ENCODE data around the gene RNF227.

Gene RNF227

DNA sequence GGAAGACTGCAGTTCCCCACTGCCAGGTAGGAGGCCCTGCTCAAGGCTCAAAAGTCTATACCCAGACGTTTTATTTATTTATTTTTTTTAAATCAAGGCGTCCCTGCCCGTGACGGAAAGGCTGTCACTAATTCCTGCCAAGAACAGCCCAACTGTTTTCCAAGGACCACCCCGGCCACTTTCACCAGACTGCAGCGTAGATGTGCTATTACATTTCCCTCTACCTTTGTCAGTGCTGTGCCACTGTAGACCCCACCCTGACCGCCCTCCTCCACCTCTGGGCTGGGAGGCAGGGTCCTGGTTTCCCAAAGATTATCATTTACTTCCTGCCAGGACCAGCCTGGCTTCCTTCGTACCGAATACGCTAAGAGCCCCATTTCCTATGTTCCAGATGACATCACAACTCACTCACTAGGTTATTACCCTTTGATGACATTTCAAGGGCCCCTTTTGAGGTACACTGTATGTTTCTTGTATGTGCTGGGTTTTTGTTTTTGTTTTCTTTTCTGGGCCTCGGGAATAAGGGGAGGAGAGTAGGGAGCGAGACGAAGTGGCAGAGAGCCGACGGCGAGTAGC lies 6.3 kb upstream of the RNF227 start:
- ATAC-seq (replicated peaks; ENCODE audit: extremely low read depth, poor library complexity, severe bottlenecking) (peak; percentile 46), DNase-seq (ENCODE audit: low spot score in 2 of 2) (no peak)
- no peaks in the 10 kb centered on the region for H3K9me3 Mint-ChIP-seq
- peaks cover 13% of the 10 kb centered on the region for H3K4me1 Mint-ChIP-seq
- H3K27ac Mint-ChIP-seq (ENCODE audit: low read depth): peak overlapping the region; percentile 90
- H3K27me3 Mint-ChIP-seq: no peaks in the 10 kb centered on the region
- H3K36me3 Mint-ChIP-seq (ENCODE audit: insufficient read depth): no peaks in the 10 kb centered on the region
- H3K4me3 Mint-ChIP-seq: peak overlapping the region; percentile 83

DNA sequence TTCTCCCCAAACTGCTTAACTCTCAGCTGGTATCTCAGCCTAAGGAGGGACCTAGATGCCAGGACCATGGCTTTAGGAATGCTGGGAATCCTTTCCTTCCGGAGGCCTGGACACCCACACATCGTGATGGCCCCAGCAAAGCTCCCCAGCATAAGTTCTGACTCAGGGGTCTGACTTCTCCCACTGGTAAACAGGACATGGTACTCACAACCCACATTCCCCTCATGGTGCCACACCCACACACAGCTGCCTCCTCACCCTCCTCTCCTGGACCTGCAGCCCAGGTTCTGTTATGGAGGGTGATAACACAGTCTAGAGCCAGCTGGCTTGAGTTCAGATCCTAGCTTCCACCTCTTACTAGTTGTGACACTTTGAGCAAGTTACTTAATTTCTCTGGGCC lies 719 bp upstream of the RNF227 start:
- Mint-ChIP-seq H3K27ac (ENCODE audit: low read depth) (peak overlapping the region; percentile 82), H3K9me3 (no peaks in the 10 kb centered on the region), H3K4me1 (peaks cover 21% of the 10 kb centered on the region), H3K36me3 (ENCODE audit: insufficient read depth) (peaks cover 2% of the 10 kb centered on the region), H3K27me3 (no peaks in the 10 kb centered on the region), H3K4me3 (peak overlapping the region; percentile 86)
- ATAC-seq (replicated peaks; ENCODE audit: extremely low read depth, poor library complexity, severe bottlenecking): no peak
- no peak for DNase-seq (ENCODE audit: low spot score in 2 of 2)

DNA sequence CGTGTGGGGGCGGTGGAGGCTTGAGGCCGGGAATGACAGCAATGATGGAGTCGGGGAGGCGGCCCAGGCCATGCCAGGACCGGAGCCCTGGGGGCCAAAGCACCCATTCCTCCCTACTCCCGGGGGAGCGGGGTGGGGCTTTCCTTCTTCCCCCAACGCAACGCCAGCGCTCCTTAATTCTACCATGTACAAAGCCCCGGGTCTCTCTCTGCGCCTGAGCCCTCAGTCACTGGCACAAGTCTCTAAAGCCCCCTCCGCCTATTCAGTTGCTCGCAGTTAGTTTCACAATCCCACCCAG lies 245 bp upstream of the RNF227 start:
- H3K9me3 Mint-ChIP-seq: no peaks in the 10 kb centered on the region
- no peak for DNase-seq (ENCODE audit: low spot score in 2 of 2)
- peak overlapping the region; percentile 86 for H3K4me3 Mint-ChIP-seq
- no peak for ATAC-seq (replicated peaks; ENCODE audit: extremely low read depth, poor library complexity, severe bottlenecking)
- H3K36me3 Mint-ChIP-seq (ENCODE audit: insufficient read depth): peaks cover 4% of the 10 kb centered on the region
- H3K4me1 Mint-ChIP-seq: peaks cover 21% of the 10 kb centered on the region
- peak overlapping the region; percentile 82 for H3K27ac Mint-ChIP-seq (ENCODE audit: low read depth)
- H3K27me3 Mint-ChIP-seq: no peaks in the 10 kb centered on the region

DNA sequence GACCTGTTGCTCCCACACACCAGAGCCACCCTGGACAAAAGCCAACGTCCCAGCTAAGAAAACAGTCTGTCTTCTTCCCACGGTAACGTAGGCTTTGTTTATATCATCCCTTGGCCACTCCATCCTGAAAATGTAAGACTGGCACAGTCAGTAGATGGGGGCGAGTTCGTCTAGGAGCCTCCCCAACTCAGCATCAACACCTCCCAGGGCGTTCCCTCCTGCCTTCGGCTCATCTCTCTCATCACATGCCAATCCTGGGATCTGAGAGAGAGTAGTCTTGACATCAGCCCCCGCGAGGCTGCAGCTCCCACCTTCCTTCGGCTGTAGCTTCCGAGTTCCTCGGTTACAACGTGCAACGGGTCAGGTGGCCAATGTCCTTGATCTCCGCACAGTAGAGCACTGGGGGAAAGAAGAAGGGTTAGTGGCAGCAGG lies 894 bp downstream of the RNF227 start:
- peak overlapping the region; percentile 86 for H3K4me3 Mint-ChIP-seq
- DNase-seq (ENCODE audit: low spot score in 2 of 2): no peak
- peaks cover 12% of the 10 kb centered on the region for H3K36me3 Mint-ChIP-seq (ENCODE audit: insufficient read depth)
- peak overlapping the region; percentile 89 for H3K27ac Mint-ChIP-seq (ENCODE audit: low read depth)
- H3K9me3 Mint-ChIP-seq: no peaks in the 10 kb centered on the region
- peak; percentile 44 for ATAC-seq (replicated peaks; ENCODE audit: extremely low read depth, poor library complexity, severe bottlenecking)
- H3K4me1 Mint-ChIP-seq: peaks cover 21% of the 10 kb centered on the region
- H3K27me3 Mint-ChIP-seq: no peaks in the 10 kb centered on the region

DNA sequence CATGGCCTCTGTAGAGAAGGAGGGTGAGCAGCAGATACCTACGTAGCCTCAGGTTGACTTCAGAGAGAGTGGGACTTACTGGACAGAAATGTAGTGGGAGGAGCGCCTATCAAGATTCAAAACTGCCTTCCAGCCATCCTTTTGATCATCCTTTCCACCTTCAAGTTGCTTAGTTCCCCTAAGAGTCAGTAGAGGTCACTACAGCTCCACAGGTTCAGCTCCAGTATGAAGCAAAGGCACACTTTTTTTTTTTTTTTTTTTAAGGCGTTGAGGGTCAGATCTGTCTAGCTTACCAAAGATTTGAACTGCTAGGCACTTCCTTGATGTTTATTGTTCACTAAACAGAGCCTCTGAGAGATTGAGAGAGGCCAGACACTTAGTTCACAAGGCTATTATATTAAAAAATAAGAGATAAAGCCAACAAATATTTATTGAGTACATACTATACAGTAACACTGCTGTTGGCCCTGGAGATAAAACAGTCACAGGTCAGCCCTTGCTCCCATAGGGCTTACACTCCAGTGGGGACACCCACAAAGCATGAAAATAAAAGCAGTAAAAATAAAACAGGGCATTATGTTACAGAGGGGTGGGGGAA lies 3.1 kb downstream of the RNF227 start:
- ATAC-seq (replicated peaks; ENCODE audit: extremely low read depth, poor library complexity, severe bottlenecking): peak; percentile 30
- no peaks in the 10 kb centered on the region for H3K27me3 Mint-ChIP-seq
- no peak overlapping the region for H3K4me3 Mint-ChIP-seq
- peaks cover 26% of the 10 kb centered on the region for H3K36me3 Mint-ChIP-seq (ENCODE audit: insufficient read depth)
- peaks cover 21% of the 10 kb centered on the region for H3K4me1 Mint-ChIP-seq
- DNase-seq (ENCODE audit: low spot score in 2 of 2): peak in 1 of 2 donors; percentile 45
- no peaks in the 10 kb centered on the region for H3K9me3 Mint-ChIP-seq
- H3K27ac Mint-ChIP-seq (ENCODE audit: low read depth): no peak overlapping the region

DNA sequence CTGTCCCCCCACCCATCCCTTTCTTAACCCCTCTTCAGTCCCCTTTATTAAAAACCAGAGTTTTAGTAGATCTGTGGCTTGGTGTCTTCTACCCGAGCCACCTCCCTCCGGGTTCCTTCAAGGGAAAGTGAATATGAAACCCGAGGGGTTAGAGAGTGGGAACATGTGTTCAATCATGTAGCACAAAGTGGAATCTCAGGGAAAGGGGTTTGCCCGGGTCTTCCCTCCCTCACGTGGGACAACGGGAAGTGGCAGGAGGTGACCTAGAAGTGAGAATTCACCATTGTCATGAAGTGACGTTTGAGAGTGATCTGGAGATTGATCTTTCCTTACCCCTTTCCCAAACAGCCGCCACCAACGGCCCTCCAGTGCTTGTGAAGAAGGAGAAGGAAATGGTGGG lies 5.0 kb downstream of the RNF227 start:
- Mint-ChIP-seq H3K27ac (ENCODE audit: low read depth) (peak overlapping the region; percentile 56), H3K36me3 (ENCODE audit: insufficient read depth) (peaks cover 34% of the 10 kb centered on the region)

DNA sequence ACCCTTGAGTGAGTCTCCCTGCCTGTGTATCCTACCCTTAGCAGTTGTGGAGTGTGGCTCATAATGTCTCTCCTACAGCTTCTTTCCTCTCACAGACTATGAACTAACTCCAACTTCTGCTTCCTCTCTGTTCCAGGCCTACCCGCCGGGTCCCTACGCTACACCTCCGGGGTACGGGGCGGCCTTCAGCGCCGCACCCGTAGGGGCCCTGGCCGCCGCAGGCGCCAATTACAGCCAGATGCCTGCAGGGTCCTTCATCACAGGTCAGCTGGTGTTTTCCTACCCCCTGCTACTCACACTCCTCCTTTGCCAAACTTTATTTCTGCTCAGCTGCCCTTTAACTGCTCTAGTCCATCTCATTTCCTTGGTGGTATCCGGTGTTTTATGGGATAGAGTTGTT lies 5.4 kb downstream of the RNF227 start:
- ATAC-seq (replicated peaks; ENCODE audit: extremely low read depth, poor library complexity, severe bottlenecking): no peak
- DNase-seq (ENCODE audit: low spot score in 2 of 2): no peak
- Mint-ChIP-seq H3K9me3 (no peaks in the 10 kb centered on the region), H3K4me1 (peaks cover 12% of the 10 kb centered on the region), H3K27ac (ENCODE audit: low read depth) (peak overlapping the region; percentile 56), H3K4me3 (no peak overlapping the region), H3K36me3 (ENCODE audit: insufficient read depth) (peaks cover 37% of the 10 kb centered on the region), H3K27me3 (no peaks in the 10 kb centered on the region)

More for the DNA sequence above, 5.0 kb downstream of the RNF227 start:
- ATAC-seq (replicated peaks; ENCODE audit: extremely low read depth, poor library complexity, severe bottlenecking): no peak
- H3K4me3 Mint-ChIP-seq: no peak overlapping the region
- H3K27me3 Mint-ChIP-seq: no peaks in the 10 kb centered on the region
- no peaks in the 10 kb centered on the region for H3K9me3 Mint-ChIP-seq
- peaks cover 12% of the 10 kb centered on the region for H3K4me1 Mint-ChIP-seq
- no peak for DNase-seq (ENCODE audit: low spot score in 2 of 2)

DNA sequence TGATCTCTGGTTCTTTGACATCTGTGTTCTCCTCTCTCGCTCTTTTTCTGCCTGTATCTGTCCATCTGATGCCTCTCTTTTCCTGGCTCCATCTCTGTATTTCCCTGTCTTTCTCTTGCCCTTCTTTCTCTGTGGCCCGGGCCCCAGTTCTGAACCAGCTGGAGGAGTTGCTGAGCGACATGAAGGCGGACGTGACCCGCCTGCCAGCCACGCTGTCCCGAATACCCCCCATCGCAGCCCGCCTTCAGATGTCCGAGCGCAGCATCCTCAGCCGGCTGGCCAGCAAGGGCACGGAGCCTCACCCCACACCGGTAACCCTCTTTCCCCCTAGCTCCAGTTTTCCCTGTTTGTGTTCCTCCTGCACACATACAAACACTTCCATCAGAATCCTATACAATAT lies 5.8 kb downstream of the RNF227 start:
- no peaks in the 10 kb centered on the region for H3K27me3 Mint-ChIP-seq
- H3K4me3 Mint-ChIP-seq: no peak overlapping the region
- ATAC-seq (replicated peaks; ENCODE audit: extremely low read depth, poor library complexity, severe bottlenecking) (no peak), DNase-seq (ENCODE audit: low spot score in 2 of 2) (no peak)
- peaks cover 40% of the 10 kb centered on the region for H3K36me3 Mint-ChIP-seq (ENCODE audit: insufficient read depth)
- H3K4me1 Mint-ChIP-seq: peaks cover 7% of the 10 kb centered on the region
- peak overlapping the region; percentile 56 for H3K27ac Mint-ChIP-seq (ENCODE audit: low read depth)
- no peaks in the 10 kb centered on the region for H3K9me3 Mint-ChIP-seq

DNA sequence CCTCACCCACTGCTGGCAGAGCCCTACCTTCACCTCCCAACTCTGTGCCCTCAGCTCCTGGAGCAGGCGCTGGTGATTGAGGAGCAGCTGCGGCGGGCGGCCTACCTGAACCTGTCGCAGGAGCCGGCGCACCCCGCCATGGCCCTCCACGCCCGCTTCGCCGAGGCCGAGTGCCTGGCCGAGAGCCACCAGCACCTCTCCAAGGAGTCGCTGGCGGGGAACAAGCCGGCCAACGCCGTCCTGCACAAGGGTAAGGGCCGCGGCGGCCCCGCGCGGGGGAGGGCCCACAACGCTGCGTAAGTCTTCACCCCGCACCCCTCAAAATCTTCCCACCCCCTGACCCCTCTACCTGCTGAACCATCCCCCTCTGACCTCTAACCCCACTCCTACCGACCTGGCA lies 7.0 kb downstream of the RNF227 start:
- no peak for DNase-seq (ENCODE audit: low spot score in 2 of 2)
- Mint-ChIP-seq H3K9me3 (no peaks in the 10 kb centered on the region), H3K27me3 (no peaks in the 10 kb centered on the region), H3K27ac (ENCODE audit: low read depth) (no peak overlapping the region), H3K36me3 (ENCODE audit: insufficient read depth) (peaks cover 45% of the 10 kb centered on the region), H3K4me1 (peaks cover 6% of the 10 kb centered on the region), H3K4me3 (no peak overlapping the region)
- ATAC-seq (replicated peaks; ENCODE audit: extremely low read depth, poor library complexity, severe bottlenecking): no peak

DNA sequence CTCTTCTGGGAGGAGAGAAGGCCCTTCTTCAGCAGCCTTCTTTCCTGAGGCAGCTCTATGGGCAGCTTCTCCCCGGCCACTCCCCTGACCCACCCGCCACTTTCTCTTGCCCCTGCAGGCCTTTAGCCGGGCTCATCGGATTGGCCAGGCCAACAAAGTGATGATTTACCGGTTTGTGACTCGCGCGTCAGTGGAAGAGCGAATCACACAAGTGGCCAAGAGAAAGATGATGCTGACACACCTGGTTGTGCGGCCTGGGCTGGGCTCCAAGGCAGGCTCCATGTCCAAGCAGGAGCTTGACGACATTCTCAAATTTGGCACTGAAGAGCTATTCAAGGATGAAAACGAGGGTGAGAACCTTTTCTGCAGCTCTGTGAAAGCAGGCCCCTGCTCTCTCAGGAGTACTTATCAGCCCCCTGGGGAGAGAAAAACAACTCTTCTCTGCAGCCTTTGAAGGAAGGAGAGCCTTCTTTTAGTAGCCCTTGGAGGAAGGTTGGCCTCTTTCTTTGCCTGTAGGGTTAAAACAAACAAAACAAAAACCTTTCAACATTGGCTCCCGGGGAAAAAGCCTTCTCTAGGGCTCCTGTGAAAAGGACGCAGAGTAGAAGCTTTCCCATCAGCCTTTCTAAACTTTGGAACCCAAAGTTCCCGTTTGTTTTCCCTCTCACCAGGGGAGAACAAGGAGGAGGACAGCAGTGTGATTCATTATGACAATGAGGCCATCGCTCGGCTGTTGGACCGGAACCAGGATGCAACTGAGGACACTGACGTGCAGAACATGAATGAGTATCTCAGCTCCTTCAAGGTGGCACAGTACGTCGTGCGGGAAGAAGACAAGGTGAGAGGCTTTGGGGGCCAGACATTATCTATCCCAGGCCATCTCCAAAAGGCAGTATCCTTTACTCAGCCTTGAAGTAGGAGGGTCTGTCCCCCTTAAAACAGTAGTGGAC lies 12.7 kb downstream of the RNF227 start:
- ATAC-seq (replicated peaks; ENCODE audit: extremely low read depth, poor library complexity, severe bottlenecking) (no peak), DNase-seq (ENCODE audit: low spot score in 2 of 2) (no peak)
- peaks cover 12% of the 10 kb centered on the region for H3K4me1 Mint-ChIP-seq
- no peaks in the 10 kb centered on the region for H3K27me3 Mint-ChIP-seq
- peak overlapping the region; percentile 3 for H3K27ac Mint-ChIP-seq (ENCODE audit: low read depth)
- H3K36me3 Mint-ChIP-seq (ENCODE audit: insufficient read depth): peaks cover 67% of the 10 kb centered on the region
- H3K4me3 Mint-ChIP-seq: no peak overlapping the region
- H3K9me3 Mint-ChIP-seq: no peaks in the 10 kb centered on the region

DNA sequence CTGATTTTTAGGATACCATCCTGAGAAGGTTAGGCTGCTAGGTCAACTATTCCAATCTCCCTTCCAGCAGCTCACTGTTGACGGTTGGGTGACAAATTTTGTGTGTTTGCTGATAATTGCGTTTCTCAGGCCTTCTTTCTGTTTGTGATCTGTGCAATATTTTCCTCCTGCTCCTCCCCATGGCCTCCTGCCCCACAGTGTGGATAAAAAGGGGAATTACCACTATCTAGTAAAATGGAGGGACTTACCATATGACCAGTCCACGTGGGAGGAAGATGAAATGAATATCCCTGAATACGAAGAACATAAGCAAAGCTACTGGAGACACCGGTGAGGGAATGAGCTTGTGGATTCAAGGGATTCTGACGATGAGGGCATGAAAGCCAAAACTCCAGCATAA lies 18.3 kb downstream of the RNF227 start:
- no peak overlapping the region for H3K27ac Mint-ChIP-seq (ENCODE audit: low read depth)

DNA sequence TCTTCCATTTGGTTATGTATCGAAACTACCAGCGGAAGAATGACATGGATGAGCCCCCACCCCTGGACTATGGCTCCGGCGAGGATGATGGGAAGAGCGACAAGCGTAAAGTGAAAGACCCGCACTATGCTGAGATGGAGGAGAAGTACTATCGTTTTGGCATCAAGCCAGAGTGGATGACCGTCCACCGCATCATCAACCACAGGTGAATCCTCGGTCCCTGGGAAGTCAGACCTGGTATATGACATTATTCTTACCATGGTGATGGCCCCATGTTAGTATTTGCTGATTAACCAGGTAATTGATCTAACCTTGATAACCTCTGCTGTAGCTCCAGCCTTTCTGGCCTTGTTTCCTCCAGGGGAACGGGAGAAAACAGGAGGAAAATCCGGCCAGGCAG lies 19.0 kb downstream of the RNF227 start:
- peaks cover 75% of the 10 kb centered on the region for H3K36me3 Mint-ChIP-seq (ENCODE audit: insufficient read depth)
- DNase-seq (ENCODE audit: low spot score in 2 of 2) (no peak), ATAC-seq (replicated peaks; ENCODE audit: extremely low read depth, poor library complexity, severe bottlenecking) (no peak)
- H3K4me3 Mint-ChIP-seq: no peak overlapping the region
- no peaks in the 10 kb centered on the region for H3K27me3 Mint-ChIP-seq
- no peaks in the 10 kb centered on the region for H3K9me3 Mint-ChIP-seq
- H3K4me1 Mint-ChIP-seq: peaks cover 22% of the 10 kb centered on the region
- H3K27ac Mint-ChIP-seq (ENCODE audit: low read depth): no peak overlapping the region

More for the DNA sequence above, 18.3 kb downstream of the RNF227 start:
- Mint-ChIP-seq H3K27me3 (no peaks in the 10 kb centered on the region), H3K4me1 (peaks cover 22% of the 10 kb centered on the region), H3K4me3 (no peak overlapping the region), H3K9me3 (no peaks in the 10 kb centered on the region), H3K36me3 (ENCODE audit: insufficient read depth) (peaks cover 75% of the 10 kb centered on the region)
- ATAC-seq (replicated peaks; ENCODE audit: extremely low read depth, poor library complexity, severe bottlenecking): peak; percentile 36
- no peak for DNase-seq (ENCODE audit: low spot score in 2 of 2)

DNA sequence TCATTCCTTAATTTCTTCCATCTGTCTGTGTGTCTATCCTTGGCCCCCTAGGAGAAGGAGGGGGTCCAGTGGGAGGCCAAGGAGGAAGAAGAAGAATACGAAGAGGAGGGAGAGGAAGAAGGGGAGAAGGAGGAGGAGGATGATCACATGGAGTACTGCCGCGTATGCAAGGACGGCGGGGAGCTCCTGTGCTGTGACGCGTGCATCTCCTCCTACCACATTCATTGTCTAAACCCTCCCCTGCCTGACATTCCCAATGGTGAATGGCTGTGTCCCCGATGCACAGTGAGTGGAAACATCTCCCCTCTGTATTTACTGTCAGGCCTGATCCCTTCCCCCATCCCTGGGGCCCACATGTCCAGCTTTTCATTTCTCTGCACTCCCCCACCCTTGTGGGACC lies 21.2 kb downstream of the RNF227 start:
- DNase-seq (ENCODE audit: low spot score in 2 of 2): no peak
- Mint-ChIP-seq H3K4me1 (peaks cover 30% of the 10 kb centered on the region), H3K36me3 (ENCODE audit: insufficient read depth) (peaks cover 75% of the 10 kb centered on the region), H3K4me3 (no peak overlapping the region), H3K9me3 (no peaks in the 10 kb centered on the region), H3K27me3 (no peaks in the 10 kb centered on the region), H3K27ac (ENCODE audit: low read depth) (no peak overlapping the region)
- no peak for ATAC-seq (replicated peaks; ENCODE audit: extremely low read depth, poor library complexity, severe bottlenecking)
